Stimulated activated CD8-positive, alpha-beta memory T cell treated with anti-CD3 and anti-CD28 coated beads, Interleukin-4, amount 100 ng/mL, for 24 hours (primary cell): ENCODE results near the gene ADAMTSL1.

Source experiments
- DNase-seq: peaks from one replicate; pipeline ENCODE4 v3.0.0-alpha.2; 2020; ENCODE audit warnings: low read depth

The ADAMTSL1 gene

GRCh38 chr9:18819418-18819817 lies 345.5 kb downstream of the ADAMTSL1 start:
- no peak for DNase-seq

- DNase-seq, result no peak
Measured at GRCh38 chr9:18820566-18821095, 346.7 kb downstream of the ADAMTSL1 start.

DNA sequence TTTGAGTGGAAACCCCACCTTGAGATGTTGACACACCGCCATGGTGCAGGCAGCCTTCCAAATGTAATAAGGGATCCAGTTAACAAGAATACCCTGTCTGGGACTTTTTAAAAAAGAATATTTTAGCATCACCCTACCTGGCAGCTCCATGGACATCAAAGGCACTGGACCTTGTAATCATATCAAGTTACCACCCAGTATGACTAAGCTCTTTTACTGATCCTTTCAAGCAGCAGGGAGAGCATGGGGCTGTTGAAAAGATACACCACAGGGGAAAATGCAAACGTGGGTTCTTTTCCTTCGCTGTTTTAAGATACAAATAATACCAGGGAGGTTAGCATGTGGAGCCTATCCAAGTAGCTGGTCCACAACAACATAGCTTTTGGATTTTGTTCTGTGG lies 347.8 kb downstream of the ADAMTSL1 start:
- DNase-seq, result no peak

DNA sequence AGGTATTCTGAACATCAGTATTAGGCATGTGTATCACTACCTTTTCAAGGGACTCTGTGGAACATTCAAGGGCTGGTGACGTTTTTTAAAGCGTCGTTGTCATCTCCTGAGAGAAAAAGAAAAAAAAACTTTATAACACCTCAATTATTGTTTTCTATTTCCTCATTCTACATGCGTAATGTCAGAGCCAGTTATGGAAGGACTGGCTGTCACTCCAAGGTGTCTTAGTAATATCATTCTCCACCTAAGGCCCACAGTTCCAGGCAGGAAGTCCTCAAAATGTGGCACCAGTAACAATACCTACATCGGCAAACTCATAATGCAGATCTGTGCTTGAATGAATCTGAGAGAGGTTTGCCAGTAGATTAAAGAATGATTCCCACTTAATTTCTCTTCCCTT lies 348.9 kb downstream of the ADAMTSL1 start:
- no peak for DNase-seq

- no peak for DNase-seq
Measured at GRCh38 chr9:18824095-18824666, 350.2 kb downstream of the ADAMTSL1 start.

- DNase-seq, result no peak
Measured at GRCh38 chr9:18825656-18826170, 351.8 kb downstream of the ADAMTSL1 start.

DNA sequence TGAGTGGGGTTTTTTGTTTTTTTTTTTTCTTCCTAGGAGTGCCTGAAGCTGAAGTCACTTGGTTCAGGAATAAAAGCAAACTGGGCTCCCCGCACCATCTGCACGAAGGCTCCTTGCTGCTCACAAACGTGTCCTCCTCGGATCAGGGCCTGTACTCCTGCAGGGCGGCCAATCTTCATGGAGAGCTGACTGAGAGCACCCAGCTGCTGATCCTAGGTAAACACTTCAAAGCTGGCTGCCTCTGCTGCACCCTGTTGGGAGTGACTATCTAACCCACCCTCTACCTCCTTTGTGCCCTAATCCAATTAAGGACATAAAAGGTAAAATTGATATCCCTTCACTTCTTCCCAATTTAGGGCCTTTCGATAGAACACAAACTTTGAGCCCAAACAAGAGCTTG lies 352.3 kb downstream of the ADAMTSL1 start:
- no peak for DNase-seq

GRCh38 chr9:18829066-18829465 lies 355.1 kb downstream of the ADAMTSL1 start:
- DNase-seq, result no peak

DNA sequence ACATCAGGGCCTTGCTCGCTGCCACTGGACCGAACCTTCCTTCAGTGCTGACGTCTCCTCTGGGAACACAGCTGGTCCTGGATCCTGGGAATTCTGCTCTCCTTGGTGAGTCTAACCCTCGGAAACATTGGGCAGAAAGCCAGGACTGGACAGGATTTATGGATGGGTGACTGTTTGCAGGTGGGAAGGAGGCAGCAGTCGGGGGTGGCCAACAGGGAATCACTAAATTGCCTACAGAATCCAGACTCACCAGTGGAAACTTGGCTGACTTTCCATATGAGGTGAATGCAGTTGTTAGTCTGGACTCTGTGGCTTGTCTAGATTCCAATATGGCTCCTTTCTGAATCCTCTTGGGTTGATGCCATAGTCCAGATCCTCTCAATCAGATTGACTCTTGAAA lies 355.9 kb downstream of the ADAMTSL1 start:
- DNase-seq, result no peak

DNA sequence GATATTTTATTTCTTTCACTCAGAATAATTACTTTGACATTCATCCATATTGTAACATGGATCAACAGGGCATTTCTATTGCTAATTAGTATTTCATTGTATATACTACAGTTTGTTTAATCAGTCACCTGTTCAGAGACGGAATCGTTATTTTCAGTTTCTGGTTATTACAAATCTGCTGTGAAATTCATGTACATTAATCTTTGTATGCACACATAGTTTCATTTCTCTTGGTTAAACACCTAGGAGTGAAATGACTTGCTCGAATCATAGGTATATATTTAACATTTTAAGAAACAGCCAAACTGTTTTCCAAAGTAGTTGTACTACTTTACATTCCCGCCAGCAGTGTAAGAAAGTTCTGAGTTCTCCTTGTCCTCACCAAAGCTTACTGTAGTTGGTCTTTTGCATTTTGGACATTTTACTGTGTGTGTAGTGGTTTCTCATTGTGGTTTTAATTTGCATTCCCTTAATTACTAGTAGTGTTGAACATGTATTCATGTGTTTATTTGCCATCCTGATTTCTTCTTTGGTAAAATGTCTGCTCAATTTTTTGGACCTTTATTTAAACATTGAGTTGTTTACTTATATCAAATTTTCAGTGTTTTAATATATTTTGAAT lies 360.9 kb downstream of the ADAMTSL1 start:
- DNase-seq, result no peak

DNA sequence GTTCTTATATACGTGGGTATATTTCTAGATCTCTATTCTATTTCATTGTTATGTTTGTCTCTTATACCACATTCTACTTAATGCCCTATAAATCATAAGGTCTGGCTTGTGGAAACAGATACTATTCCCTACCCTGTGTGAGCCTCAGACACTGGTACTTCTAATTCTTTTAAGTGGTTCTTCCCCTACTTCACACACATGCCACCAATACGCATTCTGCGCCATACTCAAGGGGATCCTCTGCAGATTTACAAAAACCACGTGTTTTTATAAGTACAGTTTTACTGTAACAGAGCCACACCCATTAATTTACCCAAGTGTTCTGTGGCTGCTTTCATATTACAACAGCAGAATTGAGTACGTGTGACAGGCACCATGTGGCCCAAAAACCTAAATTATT lies 363.4 kb downstream of the ADAMTSL1 start:
- DNase-seq, result no peak

DNA sequence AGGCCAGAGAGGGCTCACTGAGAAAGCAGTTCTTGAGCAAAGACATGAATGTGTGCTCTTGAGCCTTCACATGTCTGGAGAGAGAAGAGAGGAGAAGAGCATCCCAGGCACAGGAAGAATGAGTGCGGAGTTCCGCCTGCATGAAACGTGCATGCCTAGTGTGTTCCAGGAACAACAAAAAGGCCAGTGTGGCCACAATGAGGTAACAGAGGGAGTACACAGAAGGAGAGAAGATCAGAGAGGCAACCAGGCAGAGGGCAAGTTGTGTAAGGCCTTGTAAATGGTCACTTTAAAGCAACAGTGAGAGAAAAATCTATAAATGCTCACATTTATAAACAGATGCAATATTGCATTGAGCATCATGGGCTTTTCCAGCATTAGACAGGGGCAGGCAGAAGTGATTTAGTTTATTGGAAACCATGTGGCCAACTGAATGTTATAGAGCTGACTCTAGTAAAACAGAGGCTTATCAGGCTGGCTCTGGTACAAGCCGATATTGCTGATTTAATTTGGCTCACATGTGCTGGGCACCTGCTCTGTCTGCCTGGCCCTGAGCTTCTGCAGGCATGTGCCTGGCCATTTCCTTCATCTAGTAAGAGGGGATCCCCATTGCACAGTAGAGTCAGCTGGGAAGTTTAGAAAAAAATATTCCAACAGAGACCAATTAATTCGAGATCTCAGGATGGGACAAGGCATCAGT lies 373.8 kb downstream of the ADAMTSL1 start:
- DNase-seq, result no peak

DNA sequence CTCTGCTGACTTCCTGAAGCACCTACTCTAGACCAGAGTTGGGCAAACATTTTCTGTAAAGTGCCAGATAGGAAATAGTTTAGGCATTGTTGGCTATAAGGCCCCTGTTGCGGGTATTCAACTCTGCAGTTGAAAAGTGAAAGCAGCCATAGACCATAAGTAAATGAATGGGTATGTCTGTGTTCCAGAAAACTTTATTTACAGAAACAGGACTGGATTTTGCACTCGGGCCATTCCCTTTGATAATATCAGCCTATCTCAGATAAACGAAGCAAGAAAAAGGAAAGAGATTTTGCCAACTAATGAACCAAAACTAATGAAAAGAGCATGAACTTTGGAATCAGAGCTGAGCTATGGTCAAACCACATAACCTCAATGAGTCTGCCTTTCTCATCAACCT lies 374.7 kb downstream of the ADAMTSL1 start:
- DNase-seq, result no peak

GRCh38 chr9:18849270-18849669 lies 375.3 kb downstream of the ADAMTSL1 start:
- DNase-seq, result no peak

DNA sequence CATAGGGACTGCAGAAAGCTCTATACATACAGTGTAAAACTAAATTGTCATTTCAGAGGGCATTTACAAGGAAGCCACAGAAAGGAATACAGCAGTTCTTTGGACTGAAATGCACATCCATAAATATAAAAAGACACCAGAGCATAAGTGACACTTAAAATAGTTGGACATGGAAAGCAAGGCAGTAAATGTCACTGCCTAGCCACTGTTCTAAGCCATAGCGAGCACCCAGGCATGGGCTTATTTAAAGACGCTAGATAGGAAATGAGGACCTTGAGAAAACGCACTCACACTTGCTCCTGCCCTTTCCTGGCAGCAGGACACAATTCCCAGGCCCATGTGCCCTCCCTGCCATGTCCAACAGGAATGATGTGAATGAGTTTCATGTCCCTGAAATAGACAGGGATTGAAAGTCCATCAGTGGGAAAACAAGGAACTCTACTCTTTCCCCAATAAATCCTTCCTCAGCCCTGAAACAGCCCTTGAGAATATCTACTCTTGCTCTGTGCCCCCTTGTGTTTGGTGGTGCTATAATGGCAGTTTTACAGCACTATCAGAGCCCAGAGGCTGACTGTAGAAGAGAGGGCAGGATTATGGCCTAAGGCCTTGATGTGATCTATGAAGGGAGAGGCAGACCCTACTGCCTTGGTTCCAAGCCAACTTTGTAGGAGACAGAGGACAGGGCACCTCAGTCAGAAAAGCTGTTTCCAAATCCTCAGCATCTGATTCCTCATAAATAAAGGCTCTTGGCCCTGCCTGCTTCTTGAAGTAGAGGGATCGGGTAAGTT lies 376.1 kb downstream of the ADAMTSL1 start:
- no peak for DNase-seq

GRCh38 chr9:18851069-18851795 lies 377.3 kb downstream of the ADAMTSL1 start:
- no peak for DNase-seq

DNA sequence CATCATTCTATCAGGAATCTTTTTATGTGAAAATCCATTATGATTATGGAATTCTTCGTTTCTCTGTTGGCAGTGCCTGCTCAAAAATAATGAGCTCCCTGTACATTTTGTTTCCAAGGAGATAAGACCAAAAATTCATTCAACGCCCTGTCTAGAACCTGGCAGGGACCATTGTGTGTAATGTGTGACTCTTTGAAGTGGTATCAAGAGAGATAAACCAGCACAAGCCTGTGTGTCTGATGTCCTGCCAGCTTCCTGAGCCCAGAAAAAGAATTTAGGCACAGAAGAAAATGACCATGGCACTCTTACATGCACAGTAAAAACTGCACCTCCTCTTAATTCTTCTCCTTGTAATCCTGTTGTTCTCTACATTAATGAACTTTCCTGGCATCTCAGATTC lies 381.7 kb downstream of the ADAMTSL1 start:
- no peak for DNase-seq

DNA sequence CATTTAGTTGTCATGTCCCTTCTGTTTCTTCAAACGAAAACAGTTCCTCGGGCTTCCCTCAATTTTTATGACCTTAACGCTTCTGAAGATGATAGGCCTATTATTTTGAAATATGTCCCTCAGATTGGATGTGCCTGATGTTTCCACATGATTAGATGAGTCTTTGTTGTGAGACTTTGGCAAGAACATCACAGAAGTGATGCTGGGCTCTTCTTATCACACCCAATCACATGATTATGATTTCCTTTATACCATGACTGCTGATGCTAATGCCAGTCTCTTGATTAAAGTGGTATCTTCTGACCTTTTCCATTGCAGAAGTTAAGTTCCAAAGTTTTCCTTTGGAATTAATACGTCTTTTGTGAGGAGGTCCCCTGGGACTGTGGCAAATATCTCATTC lies 383.4 kb downstream of the ADAMTSL1 start:
- DNase-seq, result no peak

DNA sequence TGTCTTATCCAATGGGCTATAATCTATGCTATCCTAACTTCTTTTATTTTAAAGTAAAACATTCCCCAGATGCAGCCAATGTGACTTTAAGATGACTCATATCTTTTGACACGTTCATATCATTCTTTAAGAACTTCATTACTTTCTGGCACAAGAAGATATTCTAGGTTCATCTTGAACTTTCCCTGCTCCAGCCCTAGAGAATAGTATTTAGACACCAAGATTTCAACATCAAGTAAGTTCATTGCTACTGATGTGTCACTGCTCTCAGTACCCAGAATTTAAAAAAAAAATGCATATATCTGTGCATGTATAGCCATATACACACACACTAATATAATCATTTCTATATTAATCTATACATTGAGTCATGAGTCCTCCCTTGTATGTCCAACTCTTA lies 383.8 kb downstream of the ADAMTSL1 start:
- no peak for DNase-seq

- DNase-seq, result no peak
Measured at GRCh38 chr9:18861609-18862544, 387.9 kb downstream of the ADAMTSL1 start.

GRCh38 chr9:18863791-18864190 lies 389.8 kb downstream of the ADAMTSL1 start:
- no peak for DNase-seq
